HEK293 (cell line): ENCODE measurements around the gene SMIM5.

Experiments
- CTCF ChIA-PET: fragments of 350-600 bp; formaldehyde crosslinking; extraction: SDS; loops from one replicate; lab custom pipeline; 2021; ENCODE audit warnings: antibody characterized with exemption; lab: Yijun Ruan, JAX
- POLR2A ChIA-PET: fragments of 300-600 bp; formaldehyde crosslinking; extraction: SDS; loops from one replicate; lab custom pipeline; 2020; ENCODE audit warnings: antibody characterized with exemption, inconsistent platforms; lab: Yijun Ruan, JAX
- H3K27ac ChIP-seq: fragments of 200-500 bp; sonication (Bioruptor generic); 2 replicates; pipeline ENCODE4 v1.5.1; 2014; ENCODE audit warnings: low read depth, low read length, control low read depth, inconsistent platforms; ENCODE audit errors: extremely low read depth
- H3K36me3 ChIP-seq, 2 experiments: fragments of 200-500 bp in 1 of 2; sonication (Bioruptor generic) in 1 of 2; 1 replicate in 1 of 2; 2 replicates in 1 of 2; pipeline ENCODE4 v1.5.1; 2014 to 2017; ENCODE audit warnings: inconsistent platforms in 2 of 2, low read length in 2 of 2; ENCODE audit not compliant: control insufficient read depth in 2 of 2, insufficient read depth in 1 of 2
- H3K4me1 ChIP-seq: fragments of 200-500 bp; sonication (Bioruptor generic); 2 replicates; pipeline ENCODE4 v1.5.1; 2014; ENCODE audit warnings: mild to moderate bottlenecking, low read length, inconsistent platforms; ENCODE audit not compliant: control insufficient read depth, insufficient read depth
- H3K4me3 ChIP-seq: 2 replicates; pipeline ENCODE4 v1.5.1; 2011; ENCODE audit warnings: low read depth, mild to moderate bottlenecking, control low read depth, low read length, moderate library complexity
- H3K9me3 ChIP-seq: fragments of 200-500 bp; sonication (Bioruptor generic); 2 replicates; pipeline ENCODE4 v1.5.1; 2014; ENCODE audit warnings: low read depth, low read length, inconsistent platforms; ENCODE audit not compliant: control insufficient read depth, insufficient read depth
- BCL11A ChIP-seq: fragments of 450-650 bp; formaldehyde crosslinking; IDR thresholded peaks from 2 replicates; pipeline ENCODE4 v1.5.1; 2016; ENCODE audit warnings: low read depth, missing biosample characterization, missing genetic modification characterization
- ZBTB17 ChIP-seq: fragments of 450-650 bp; formaldehyde crosslinking; IDR thresholded peaks from 2 replicates; pipeline ENCODE4 v1.5.1; 2016; ENCODE audit warnings: missing biosample characterization, missing genetic modification characterization
- ZNF157 ChIP-seq: fragments of 450-650 bp; formaldehyde crosslinking; IDR thresholded peaks from 2 replicates; pipeline ENCODE4 v1.5.1; 2016; ENCODE audit warnings: missing biosample characterization, missing genetic modification characterization
- ZNF174 ChIP-seq: fragments of 450-650 bp; formaldehyde crosslinking; IDR thresholded peaks from 2 replicates; pipeline ENCODE4 v1.5.0; 2017; ENCODE audit warnings: missing biosample characterization, mild to moderate bottlenecking, missing genetic modification characterization
- ZNF175 ChIP-seq: fragments of 450-650 bp; formaldehyde crosslinking; IDR thresholded peaks from 2 replicates; pipeline ENCODE4 v1.5.1; 2016; ENCODE audit warnings: missing biosample characterization, missing genetic modification characterization
- ZNF211 ChIP-seq: fragments of 450-650 bp; formaldehyde crosslinking; IDR thresholded peaks from 2 replicates; pipeline ENCODE4 v1.5.1; 2016; ENCODE audit warnings: low read depth, missing biosample characterization, missing genetic modification characterization
- ZNF24 ChIP-seq: fragments of 450-650 bp; formaldehyde crosslinking; IDR thresholded peaks from 2 replicates; pipeline ENCODE4 v1.5.1; 2016; ENCODE audit warnings: missing biosample characterization, missing genetic modification characterization
- ZNF292 ChIP-seq: fragments of 450-650 bp; formaldehyde crosslinking; IDR thresholded peaks from 2 replicates; pipeline ENCODE4 v1.5.1; 2016; ENCODE audit warnings: low read depth, missing biosample characterization, missing genetic modification characterization, borderline replicate concordance
- ZNF324 ChIP-seq: fragments of 450-650 bp; formaldehyde crosslinking; IDR thresholded peaks from 2 replicates; pipeline ENCODE4 v1.5.1; 2016; ENCODE audit warnings: missing biosample characterization, missing genetic modification characterization
- ZNF354C ChIP-seq: fragments of 450-650 bp; formaldehyde crosslinking; IDR thresholded peaks from 2 replicates; pipeline ENCODE4 v1.5.1; 2016; ENCODE audit warnings: missing biosample characterization, missing genetic modification characterization, low read depth, borderline replicate concordance
- ZNF37A ChIP-seq: fragments of 450-650 bp; IDR thresholded peaks from 2 replicates; pipeline ENCODE4 v1.5.1; 2018; ENCODE audit warnings: missing biosample characterization, missing genetic modification characterization
- ZNF423 ChIP-seq: fragments of 450-650 bp; formaldehyde crosslinking; IDR thresholded peaks from 2 replicates; pipeline ENCODE4 v1.5.1; 2016; ENCODE audit warnings: missing biosample characterization, missing genetic modification characterization
- ZNF549 ChIP-seq: fragments of 450-650 bp; IDR thresholded peaks from 2 replicates; pipeline ENCODE4 v1.5.1; 2018; ENCODE audit warnings: missing biosample characterization, missing genetic modification characterization, mild to moderate bottlenecking, inconsistent platforms, moderate library complexity
- ZNF560 ChIP-seq: fragments of 450-650 bp; formaldehyde crosslinking; IDR thresholded peaks from 2 replicates; pipeline ENCODE4 v1.5.1; 2017; ENCODE audit warnings: missing biosample characterization, missing genetic modification characterization, borderline replicate concordance
- ZNF654 ChIP-seq: fragments of 450-650 bp; formaldehyde crosslinking; IDR thresholded peaks from 2 replicates; pipeline ENCODE4 v1.5.1; 2016; ENCODE audit warnings: low read depth, missing biosample characterization, missing genetic modification characterization
- ZNF707 ChIP-seq: fragments of 450-650 bp; formaldehyde crosslinking; IDR thresholded peaks from 2 replicates; pipeline ENCODE4 v1.5.1; 2016; ENCODE audit warnings: missing biosample characterization, missing genetic modification characterization
- ZNF776 ChIP-seq: fragments of 450-650 bp; formaldehyde crosslinking; IDR thresholded peaks from 2 replicates; pipeline ENCODE4 v1.5.0; 2017; ENCODE audit warnings: missing biosample characterization, missing genetic modification characterization, borderline replicate concordance
- TF ChIP-seq, protein P1 (sequence below): fragments of 450-650 bp; formaldehyde crosslinking; IDR thresholded peaks from 2 replicates; pipeline ENCODE4 v1.5.1; 2016; ENCODE audit warnings: missing biosample characterization, missing genetic modification characterization
- TF ChIP-seq, protein P2 (sequence below): fragments of 450-650 bp; formaldehyde crosslinking; conservative IDR thresholded peaks from 2 replicates; pipeline ENCODE4 v1.5.1; 2016; ENCODE audit warnings: low read depth, missing biosample characterization, missing genetic modification characterization
- TF ChIP-seq, protein P3 (sequence below): fragments of 450-650 bp; formaldehyde crosslinking; IDR thresholded peaks from 2 replicates; pipeline ENCODE4 v1.5.1; 2016; ENCODE audit warnings: missing biosample characterization, missing genetic modification characterization
- TF ChIP-seq, protein P4 (sequence below): fragments of 450-650 bp; formaldehyde crosslinking; IDR thresholded peaks from 2 replicates; pipeline ENCODE4 v1.5.1; 2016; ENCODE audit warnings: missing biosample characterization, missing genetic modification characterization
- TF ChIP-seq, protein P5 (sequence below): fragments of 450-650 bp; formaldehyde crosslinking; IDR thresholded peaks from 2 replicates; pipeline ENCODE4 v1.5.1; 2016; ENCODE audit warnings: missing biosample characterization, missing genetic modification characterization

The SMIM5 gene

DNA sequence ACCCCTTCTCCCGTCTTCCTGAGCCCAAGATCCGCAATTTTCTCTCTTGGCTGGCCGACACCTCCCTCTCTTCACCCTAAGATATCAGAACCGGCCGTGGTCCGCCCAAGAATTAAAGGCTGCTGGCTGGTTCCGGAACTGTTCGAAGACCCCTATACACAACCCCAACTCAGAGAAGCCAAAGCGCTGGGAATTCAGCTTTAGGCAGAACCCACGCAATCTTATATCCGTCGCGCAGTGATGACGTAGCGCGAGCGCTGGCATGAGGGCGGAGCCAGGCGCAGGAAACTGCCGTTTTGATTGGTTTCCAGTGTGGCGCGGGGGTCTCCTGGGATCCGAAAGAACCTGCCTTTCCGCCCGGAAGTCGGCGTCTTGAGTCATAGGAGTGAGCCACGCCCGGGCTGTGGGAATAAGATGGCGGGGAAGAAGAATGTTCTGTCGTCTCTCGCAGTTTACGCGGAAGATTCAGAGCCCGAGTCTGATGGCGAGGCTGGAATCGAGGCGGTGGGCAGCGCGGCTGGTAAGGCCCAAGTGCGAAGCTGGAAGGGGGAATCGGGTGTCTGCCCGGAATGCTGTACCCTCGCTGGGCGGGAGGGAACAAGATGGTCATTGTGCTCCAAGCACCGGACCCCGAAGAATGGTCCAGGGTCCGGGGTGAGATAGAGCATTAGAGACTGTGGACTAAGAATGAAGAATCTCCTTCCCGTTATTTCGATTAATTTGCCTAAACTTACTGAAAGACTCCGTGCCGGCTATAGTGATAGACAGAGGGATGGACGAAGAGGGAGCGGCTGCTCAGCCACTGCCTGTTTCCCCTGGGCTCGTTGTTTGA, 33.9 kb downstream of the SMIM5 start, which contains the start of the genes RECQL5 and SAP30BP (continued):
- TF ChIP-seq, protein P1, sequence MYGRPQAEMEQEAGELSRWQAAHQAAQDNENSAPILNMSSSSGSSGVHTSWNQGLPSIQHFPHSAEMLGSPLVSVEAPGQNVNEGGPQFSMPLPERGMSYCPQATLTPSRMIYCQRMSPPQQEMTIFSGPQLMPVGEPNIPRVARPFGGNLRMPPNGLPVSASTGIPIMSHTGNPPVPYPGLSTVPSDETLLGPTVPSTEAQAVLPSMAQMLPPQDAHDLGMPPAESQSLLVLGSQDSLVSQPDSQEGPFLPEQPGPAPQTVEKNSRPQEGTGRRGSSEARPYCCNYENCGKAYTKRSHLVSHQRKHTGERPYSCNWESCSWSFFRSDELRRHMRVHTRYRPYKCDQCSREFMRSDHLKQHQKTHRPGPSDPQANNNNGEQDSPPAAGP (tag by site-specific recombination) = peak; percentile 36; the same call in 1 of the 2 replicates
- TF ChIP-seq ZNF292 (tag by site-specific recombination) = no peak
- no peak for TF ChIP-seq ZNF560
- TF ChIP-seq ZNF654 (tag by site-specific recombination) = no peak
- no peak for TF ChIP-seq ZNF174 (tag by site-specific recombination)

DNA sequence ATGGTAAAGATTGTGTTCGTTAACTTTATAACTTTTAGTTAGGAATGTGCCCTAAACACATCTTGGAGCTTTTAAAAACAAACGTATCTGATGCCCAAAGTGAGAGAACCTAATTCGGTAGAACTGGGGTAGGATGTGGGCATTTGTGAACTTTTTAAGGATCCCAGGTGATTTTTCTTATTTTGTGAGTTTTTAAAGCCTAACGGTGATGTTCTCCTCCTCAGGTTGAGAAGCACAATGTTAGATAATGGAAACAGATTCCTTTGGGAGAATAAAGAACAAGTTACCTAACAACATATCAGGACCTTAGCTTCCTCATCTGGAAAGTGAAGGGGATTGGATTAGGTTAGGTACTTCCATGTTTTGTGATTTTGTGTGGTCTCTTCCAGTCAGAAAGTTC, 34.6 kb downstream of the SMIM5 start:
- POLR2A ChIA-PET = interaction anchor here (1.1 to 3.3 kb wide), 6 partner anchors 10 to 150 kb away, joined by 3 to 11 read pairs (median 6); a partner anchor contains a TSS
- Histone ChIP-seq H3K36me3 (peaks cover 48 to 64% of the 10 kb centered on the region in 2 experiments), H3K4me3 (peak overlapping the region; percentile 95), H3K4me1 (peaks cover 10% of the 10 kb centered on the region; the same call in 1 of the 2 replicates), H3K27ac (no peak overlapping the region), H3K9me3 (no peaks in the 10 kb centered on the region)
- CTCF ChIA-PET = interaction anchor here (4.0 to 4.6 kb wide), 2 partner anchors 34 to 81 kb away, joined by 42 to 48 read pairs; partner anchors contain the start of gene SMIM5
- no peak for TF ChIP-seq ZNF549 (tag by site-specific recombination)
- TF ChIP-seq ZNF157 = no peak
- no peak for TF ChIP-seq ZNF24 (tag by site-specific recombination)
- no peak for TF ChIP-seq BCL11A
- TF ChIP-seq ZNF707 = no peak
- no peak for TF ChIP-seq ZNF175
- no peak for TF ChIP-seq ZNF37A (tag by site-specific recombination)
- no peak for TF ChIP-seq ZNF354C (tag by site-specific recombination)
- TF ChIP-seq, protein P2, sequence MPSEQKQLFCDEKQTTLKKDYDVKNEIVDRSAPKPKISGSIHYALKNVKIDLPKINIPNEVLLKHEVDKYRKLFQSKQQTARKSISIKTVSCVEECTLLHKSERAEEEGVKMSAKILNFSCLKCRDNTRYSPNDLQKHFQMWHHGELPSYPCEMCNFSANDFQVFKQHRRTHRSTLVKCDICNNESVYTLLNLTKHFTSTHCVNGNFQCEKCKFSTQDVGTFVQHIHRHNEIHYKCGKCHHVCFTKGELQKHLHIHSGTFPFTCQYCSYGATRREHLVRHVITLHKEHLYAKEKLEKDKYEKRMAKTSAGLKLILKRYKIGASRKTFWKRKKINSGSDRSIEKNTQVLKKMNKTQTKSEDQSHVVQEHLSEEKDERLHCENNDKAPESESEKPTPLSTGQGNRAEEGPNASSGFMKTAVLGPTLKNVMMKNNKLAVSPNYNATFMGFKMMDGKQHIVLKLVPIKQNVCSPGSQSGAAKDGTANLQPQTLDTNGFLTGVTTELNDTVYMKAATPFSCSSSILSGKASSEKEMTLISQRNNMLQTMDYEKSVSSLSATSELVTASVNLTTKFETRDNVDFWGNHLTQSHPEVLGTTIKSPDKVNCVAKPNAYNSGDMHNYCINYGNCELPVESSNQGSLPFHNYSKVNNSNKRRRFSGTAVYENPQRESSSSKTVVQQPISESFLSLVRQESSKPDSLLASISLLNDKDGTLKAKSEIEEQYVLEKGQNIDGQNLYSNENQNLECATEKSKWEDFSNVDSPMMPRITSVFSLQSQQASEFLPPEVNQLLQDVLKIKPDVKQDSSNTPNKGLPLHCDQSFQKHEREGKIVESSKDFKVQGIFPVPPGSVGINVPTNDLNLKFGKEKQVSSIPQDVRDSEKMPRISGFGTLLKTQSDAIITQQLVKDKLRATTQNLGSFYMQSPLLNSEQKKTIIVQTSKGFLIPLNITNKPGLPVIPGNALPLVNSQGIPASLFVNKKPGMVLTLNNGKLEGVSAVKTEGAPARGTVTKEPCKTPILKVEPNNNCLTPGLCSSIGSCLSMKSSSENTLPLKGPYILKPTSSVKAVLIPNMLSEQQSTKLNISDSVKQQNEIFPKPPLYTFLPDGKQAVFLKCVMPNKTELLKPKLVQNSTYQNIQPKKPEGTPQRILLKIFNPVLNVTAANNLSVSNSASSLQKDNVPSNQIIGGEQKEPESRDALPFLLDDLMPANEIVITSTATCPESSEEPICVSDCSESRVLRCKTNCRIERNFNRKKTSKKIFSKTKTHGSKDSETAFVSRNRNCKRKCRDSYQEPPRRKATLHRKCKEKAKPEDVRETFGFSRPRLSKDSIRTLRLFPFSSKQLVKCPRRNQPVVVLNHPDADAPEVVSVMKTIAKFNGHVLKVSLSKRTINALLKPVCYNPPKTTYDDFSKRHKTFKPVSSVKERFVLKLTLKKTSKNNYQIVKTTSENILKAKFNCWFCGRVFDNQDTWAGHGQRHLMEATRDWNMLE (tag by site-specific recombination) = no peak
- TF ChIP-seq, protein P3, sequence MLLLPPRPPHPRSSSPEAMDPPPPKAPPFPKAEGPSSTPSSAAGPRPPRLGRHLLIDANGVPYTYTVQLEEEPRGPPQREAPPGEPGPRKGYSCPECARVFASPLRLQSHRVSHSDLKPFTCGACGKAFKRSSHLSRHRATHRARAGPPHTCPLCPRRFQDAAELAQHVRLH (tag by site-specific recombination) = no peak
- TF ChIP-seq ZBTB17 (tag by site-specific recombination) = no peak
- TF ChIP-seq ZNF211 (tag by site-specific recombination) = no peak
- TF ChIP-seq ZNF776 (tag by site-specific recombination) = no peak
- no peak for TF ChIP-seq ZNF324 (tag by site-specific recombination)
- TF ChIP-seq, protein P4, sequence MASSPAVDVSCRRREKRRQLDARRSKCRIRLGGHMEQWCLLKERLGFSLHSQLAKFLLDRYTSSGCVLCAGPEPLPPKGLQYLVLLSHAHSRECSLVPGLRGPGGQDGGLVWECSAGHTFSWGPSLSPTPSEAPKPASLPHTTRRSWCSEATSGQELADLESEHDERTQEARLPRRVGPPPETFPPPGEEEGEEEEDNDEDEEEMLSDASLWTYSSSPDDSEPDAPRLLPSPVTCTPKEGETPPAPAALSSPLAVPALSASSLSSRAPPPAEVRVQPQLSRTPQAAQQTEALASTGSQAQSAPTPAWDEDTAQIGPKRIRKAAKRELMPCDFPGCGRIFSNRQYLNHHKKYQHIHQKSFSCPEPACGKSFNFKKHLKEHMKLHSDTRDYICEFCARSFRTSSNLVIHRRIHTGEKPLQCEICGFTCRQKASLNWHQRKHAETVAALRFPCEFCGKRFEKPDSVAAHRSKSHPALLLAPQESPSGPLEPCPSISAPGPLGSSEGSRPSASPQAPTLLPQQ (tag by site-specific recombination) = no peak
- TF ChIP-seq, protein P5, sequence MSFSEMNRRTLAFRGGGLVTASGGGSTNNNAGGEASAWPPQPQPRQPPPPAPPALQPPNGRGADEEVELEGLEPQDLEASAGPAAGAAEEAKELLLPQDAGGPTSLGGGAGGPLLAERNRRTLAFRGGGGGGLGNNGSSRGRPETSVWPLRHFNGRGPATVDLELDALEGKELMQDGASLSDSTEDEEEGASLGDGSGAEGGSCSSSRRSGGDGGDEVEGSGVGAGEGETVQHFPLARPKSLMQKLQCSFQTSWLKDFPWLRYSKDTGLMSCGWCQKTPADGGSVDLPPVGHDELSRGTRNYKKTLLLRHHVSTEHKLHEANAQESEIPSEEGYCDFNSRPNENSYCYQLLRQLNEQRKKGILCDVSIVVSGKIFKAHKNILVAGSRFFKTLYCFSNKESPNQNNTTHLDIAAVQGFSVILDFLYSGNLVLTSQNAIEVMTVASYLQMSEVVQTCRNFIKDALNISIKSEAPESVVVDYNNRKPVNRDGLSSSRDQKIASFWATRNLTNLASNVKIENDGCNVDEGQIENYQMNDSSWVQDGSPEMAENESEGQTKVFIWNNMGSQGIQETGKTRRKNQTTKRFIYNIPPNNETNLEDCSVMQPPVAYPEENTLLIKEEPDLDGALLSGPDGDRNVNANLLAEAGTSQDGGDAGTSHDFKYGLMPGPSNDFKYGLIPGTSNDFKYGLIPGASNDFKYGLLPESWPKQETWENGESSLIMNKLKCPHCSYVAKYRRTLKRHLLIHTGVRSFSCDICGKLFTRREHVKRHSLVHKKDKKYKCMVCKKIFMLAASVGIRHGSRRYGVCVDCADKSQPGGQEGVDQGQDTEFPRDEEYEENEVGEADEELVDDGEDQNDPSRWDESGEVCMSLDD = no peak
- TF ChIP-seq ZNF423 (tag by site-specific recombination) = no peak
